GM12892 (cell line): ENCODE results near the gene DYNLT1.
"Not testable (repeated sequence)": the region's sequence is repeated elsewhere in the genome, so short reads cannot be mapped to it uniquely, and the experiment has no call there.

ENCODE experiments used
- DNase-seq: peaks from one replicate; pipeline ENCODE4 v3.0.0; 2011; ENCODE audit not compliant: insufficient read length
- FAIRE-seq: peaks from 2 replicates; lab custom pipeline; 2011; peaks lifted over from hg19 to GRCh38; lab: Jason Lieb, UNC
- POLR2A ChIP-seq: IDR thresholded peaks from 2 replicates; pipeline ENCODE4 v1.6.1; 2011; ENCODE audit warnings: low read depth, low read length, control low read depth
- POLR2AphosphoS5 ChIP-seq: IDR thresholded peaks from 2 replicates; pipeline ENCODE4 v1.6.1; 2011; ENCODE audit warnings: low read depth, low read length, control low read depth
- TAF1 ChIP-seq: IDR thresholded peaks from 2 replicates; pipeline ENCODE4 v1.6.1; 2011; ENCODE audit warnings: low read depth, mild to moderate bottlenecking, control low read depth, low read length, borderline replicate concordance

DYNLT1 gene

DNA sequence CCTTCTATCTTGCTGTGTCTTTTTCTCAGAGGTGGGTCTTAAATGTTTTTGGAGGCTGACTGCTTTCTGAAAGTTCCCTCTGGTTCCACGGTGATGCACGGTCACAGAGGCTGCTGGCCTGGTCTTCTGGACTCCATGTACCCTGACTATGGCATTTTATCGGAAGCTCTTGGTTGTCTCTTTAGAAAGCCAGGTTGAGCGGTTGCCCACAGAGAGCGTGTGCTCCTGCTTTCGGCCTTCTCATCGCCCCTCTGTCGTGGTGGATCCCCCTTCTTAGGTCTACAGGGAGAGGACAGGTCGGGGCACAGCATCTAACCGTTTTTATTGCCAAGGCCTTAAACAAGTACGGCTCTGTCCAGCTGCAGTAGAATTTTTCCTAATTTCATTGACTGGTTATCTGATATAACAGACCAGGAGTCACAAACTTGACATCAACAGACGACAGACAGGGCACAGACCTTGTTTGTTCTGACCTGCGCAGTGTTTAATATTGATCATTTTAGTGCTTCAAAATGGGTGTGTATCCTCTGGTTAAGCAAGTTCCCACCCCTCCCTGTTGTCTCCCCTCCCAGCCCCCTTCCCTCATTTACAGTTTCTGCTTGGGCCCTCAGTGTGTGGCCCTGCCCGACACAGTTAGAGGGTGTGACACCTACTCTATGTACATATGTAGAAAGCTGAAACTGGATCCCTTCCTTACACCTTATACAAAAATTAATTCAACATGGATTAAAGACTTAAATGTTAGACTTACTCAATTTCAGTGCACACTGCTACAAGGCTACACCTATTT lies 30.0 kb upstream of the DYNLT1 start:
- no peak for FAIRE-seq
- TF ChIP-seq POLR2AphosphoS5 (no peak), TAF1 (no peak), POLR2A (no peak)
- no peak for DNase-seq

DNA sequence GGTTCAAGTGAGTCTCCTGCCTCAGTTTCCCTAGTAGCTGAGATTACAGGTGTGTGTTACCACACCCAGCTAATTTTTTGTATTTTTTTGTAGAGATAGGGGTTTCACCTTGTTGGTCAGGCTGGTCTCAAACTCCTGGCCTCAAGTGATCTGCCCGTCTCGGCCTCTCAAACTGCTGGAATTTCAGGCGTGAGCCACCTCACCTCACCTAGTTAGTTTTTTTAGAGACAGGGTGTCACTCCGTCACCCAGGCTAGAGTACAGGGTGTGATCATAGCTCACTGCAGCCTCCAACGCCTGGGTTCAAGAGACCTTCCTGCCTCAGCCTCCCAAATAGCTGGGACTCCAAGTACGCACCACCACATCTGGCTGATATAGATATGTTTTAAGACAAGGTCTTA lies 28.2 kb upstream of the DYNLT1 start:
- TF ChIP-seq TAF1 (no peak), POLR2AphosphoS5 (no peak), POLR2A (no peak)
- no peak for FAIRE-seq

GRCh38 chr6:158672119-158672518 lies 27.6 kb upstream of the DYNLT1 start:
- FAIRE-seq, DNase-seq: not testable (repeated sequence)

More for the DNA sequence above, 28.2 kb upstream of the DYNLT1 start:
- no peak for DNase-seq

DNA sequence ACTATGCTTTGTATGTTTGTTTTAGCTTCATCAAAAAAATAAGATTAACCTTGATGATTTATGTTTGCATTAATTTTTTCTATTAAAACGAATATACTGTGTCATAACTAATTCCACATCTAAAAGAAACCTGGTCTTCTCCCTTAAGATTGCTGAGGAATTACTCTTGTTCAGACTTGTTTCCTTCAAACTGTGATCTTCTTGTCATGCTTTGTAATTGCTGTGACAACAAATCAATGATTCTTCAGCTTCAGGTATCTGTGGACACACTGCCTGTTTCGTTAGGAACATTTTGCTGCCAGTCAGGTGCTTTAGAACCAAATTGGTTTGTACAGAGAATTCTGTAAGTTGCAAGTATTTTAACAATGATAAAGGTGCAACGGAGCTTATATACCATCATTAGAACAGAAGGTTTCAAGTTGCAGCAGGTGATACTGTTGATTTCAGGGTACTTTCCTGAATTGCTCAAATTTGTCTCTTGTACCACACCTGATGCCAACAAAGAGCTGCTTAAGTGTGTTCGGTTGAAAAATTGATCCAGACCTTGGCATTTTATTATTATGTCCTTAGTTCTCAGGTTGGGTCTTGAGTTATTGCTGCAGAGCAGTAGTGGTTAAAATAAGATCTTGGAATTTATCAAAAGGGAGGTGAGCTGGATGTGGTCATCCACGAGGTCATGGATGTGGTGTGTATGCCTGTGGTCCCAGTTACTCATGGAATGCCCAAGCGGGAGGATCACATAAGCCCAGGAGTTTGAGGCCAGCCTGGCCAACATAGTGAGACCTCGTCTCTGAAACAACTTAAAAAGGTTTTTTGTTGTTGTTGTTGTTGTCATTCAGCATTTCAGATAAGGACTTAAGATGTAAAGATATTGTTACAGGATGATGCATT lies 24.8 kb upstream of the DYNLT1 start:
- FAIRE-seq (no peak), DNase-seq (no peak)
- TF ChIP-seq POLR2AphosphoS5 (no peak), TAF1 (no peak), POLR2A (no peak)

DNA sequence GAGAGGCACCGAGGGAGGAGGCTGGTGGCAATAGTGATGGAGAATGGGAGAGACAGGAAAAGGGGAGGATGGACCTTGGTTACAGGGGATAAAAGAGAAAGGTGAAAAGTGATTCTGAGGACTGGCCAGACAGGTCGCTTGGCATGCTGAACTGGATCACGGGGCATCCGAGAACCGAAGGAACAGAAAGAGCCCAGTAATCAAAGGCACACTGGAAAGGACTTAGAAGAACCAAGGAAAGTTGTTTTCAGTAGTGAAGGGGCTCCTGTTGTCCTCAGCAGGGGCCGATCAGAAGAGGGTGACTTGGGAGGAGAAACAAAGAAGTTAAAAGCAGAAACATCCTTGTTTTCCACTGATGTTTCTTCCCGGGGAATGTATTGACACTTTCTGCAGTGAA lies 24.2 kb upstream of the DYNLT1 start:
- FAIRE-seq (no peak), DNase-seq (no peak)
- TF ChIP-seq POLR2A, result no peak
- TF ChIP-seq TAF1, result no peak
- TF ChIP-seq POLR2AphosphoS5, result no peak

DNA sequence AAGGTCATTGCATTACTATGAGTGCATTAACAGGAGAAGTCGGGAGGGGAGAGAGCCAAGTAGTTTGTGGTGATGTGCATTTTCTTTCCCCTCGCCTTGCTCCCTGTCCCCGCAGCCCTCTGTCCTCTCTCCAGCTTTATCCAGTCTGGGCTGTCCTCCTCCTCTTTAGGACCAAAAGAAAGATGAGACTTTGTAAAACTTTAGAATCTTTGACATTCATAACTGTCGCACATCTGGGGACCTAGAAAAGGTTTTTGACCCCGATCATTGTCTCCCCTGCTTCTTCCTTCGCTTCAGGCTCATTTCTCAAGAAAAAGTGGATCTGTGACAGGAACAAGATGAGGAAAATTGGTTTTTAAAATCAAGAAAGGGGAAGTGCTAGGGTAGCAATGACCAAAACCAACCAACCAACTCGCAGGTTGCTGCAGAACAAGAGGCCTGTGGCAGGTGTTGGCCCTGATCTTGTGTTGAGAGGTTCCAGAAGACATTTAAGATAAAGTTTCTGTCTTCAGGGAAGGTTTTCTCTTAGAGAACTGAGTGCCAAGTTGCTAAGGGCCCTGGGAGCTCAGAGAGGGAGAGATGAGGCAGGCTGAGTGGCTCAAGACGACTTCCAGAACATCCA lies 22.9 kb upstream of the DYNLT1 start:
- FAIRE-seq, result no peak
- no peak for DNase-seq
- TF ChIP-seq POLR2AphosphoS5, result no peak
- no peak for TF ChIP-seq TAF1
- TF ChIP-seq POLR2A, result no peak

DNA sequence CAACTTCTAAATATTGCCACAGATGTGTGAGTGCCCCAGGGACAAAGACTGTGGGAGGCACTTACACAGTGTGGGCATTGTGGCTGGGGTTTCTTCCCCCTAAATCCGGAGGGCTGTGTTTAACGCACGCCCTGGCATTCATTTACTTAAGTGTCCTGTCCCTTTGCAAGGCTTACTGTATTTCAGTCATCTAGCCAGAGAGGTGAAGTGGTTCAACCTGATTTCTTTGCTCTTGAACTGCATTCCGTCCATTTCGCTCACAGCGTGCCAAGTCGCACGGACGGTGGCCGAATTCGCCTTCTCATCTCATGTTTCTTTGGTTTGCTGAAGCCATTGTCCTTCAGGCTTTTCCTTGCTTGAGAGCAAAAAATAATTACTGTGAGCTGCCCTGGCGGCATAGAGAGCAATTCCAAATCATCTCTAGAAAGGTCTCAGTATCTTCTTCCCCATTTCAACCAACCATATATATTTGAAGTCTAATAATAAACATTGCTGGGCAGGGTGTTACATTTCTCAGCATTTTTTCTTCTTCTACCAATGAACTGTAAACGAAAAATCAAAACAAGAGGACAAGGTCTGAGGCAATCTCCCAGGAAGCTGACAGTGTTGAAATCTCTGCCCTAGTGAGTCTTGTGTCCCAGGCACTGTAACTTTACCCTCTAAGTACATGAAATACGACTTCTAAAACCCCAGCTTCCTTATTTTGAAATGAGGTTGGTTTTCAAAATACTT lies 22.3 kb upstream of the DYNLT1 start:
- FAIRE-seq (peak; percentile 17), DNase-seq (no peak)
- TF ChIP-seq TAF1 (no peak), POLR2A (no peak), POLR2AphosphoS5 (no peak)

DNA sequence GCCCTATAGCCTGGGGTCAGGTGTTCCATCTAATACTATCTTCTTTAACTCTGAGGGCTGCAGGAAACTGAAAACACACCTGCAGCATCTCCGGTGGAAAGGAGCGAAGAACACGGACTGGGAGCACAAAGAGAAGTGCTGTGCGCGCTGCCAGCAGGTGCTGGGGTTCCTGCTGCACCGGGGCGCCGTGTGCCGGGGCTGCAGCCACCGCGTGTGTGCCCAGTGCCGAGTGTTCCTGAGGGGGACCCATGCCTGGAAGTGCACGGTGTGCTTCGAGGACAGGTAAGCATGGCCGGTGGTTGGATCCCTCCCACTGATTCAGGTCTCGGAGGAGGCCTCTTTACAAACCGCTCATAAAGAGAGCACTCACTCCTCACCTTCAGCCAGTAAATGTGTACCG lies 20.8 kb upstream of the DYNLT1 start:
- DNase-seq, result no peak
- FAIRE-seq, result no peak
- TF ChIP-seq POLR2A, result no peak
- TF ChIP-seq TAF1, result no peak
- no peak for TF ChIP-seq POLR2AphosphoS5

GRCh38 chr6:158663625-158664165 lies 19.2 kb upstream of the DYNLT1 start:
- TF ChIP-seq POLR2A (no peak), TAF1 (no peak), POLR2AphosphoS5 (no peak)
- DNase-seq (no peak), FAIRE-seq (no peak)

DNA sequence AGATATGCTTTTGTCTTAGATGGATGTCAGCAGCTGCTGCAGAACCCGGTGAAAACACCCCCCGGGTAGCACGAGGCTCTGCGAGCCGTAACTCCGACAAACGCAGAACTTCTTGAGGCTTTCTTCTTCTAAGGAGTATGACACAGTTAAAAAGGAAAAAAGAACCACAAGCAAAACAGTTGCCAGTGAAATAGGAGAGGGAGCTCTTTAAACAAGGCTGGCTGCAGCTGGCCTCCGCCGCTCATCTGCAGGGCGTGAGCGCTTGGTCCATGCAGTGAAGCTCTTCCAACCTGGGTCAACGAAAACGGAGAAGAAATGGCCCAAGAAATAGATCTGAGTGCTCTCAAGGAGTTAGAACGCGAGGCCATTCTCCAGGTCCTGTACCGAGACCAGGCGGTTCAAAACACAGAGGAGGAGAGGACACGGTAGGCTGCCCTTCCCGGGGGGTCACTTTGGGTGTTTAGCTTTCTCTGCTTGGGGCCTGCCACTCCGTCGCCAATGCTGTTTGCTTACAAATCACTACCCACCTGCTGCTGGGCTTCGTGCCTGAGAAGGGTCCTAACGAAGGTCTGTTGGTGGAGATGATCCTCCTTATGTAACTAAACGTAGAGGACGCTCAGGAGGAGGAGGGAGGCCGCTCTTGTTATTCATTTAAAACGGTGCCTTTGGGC lies 18.5 kb upstream of the DYNLT1 start:
- no peak for TF ChIP-seq TAF1
- TF ChIP-seq POLR2A, result no peak
- TF ChIP-seq POLR2AphosphoS5, result no peak
- FAIRE-seq (no peak), DNase-seq (no peak)

GRCh38 chr6:158662607-158662953 lies 18.0 kb upstream of the DYNLT1 start:
- no peak for DNase-seq
- TF ChIP-seq POLR2AphosphoS5 (no peak), TAF1 (no peak), POLR2A (no peak)
- FAIRE-seq, result no peak
